Peyer's patch (tissue), 4 donors: ENCODE measurements around the gene MICU2.

ENCODE experiments used
- POLR2A ChIP-seq, 2 donors: fragments of 450-650 bp; IDR thresholded peaks; one replicate each; pipeline ENCODE4 v1.5.1; 2017; ENCODE audit warnings: antibody characterized with exemption in 2 of 2, mild to moderate bottlenecking in 2 of 2, moderate library complexity in 2 of 2
- TF ChIP-seq, protein P1 (sequence below), 6 experiments: fragments of 450-650 bp in 4 of 6; fragments of 200-600 bp in 2 of 6; sonication (generic) in 1 of 6; IDR thresholded peaks; one replicate each; pipeline ENCODE4 v1.5.1; 2017 to 2019; ENCODE audit warnings: antibody characterized with exemption in 6 of 6, mild to moderate bottlenecking in 3 of 6, moderate library complexity in 1 of 6

DNA sequence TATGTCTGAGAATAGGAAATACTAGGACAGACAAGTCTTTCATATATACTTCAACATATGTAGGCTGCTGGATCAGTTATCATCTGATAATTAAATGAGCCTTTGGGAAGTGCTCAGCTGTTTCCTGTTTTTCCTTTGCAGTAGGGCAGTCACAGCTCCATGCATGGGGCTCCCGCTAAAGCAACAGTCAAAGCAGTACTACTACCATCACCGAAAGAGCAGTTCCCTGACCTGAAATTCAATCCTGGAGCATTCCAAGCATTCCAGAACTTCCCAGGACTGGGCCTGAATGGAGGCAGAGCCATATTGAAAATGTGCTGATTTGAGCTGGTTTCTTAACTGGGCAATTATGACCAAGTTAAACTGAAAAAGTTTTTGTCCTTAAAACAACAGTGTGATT, 20.5 kb downstream of the MICU2 start:
- TF ChIP-seq, protein P1, sequence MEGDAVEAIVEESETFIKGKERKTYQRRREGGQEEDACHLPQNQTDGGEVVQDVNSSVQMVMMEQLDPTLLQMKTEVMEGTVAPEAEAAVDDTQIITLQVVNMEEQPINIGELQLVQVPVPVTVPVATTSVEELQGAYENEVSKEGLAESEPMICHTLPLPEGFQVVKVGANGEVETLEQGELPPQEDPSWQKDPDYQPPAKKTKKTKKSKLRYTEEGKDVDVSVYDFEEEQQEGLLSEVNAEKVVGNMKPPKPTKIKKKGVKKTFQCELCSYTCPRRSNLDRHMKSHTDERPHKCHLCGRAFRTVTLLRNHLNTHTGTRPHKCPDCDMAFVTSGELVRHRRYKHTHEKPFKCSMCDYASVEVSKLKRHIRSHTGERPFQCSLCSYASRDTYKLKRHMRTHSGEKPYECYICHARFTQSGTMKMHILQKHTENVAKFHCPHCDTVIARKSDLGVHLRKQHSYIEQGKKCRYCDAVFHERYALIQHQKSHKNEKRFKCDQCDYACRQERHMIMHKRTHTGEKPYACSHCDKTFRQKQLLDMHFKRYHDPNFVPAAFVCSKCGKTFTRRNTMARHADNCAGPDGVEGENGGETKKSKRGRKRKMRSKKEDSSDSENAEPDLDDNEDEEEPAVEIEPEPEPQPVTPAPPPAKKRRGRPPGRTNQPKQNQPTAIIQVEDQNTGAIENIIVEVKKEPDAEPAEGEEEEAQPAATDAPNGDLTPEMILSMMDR (IDR thresholded peaks at IDR 0.05): no peak
- no peak for TF ChIP-seq POLR2A (IDR thresholded peaks at IDR 0.05)
